Measurements from ENCODE around the gene KDM4B.
A peak's percentile ranks its signal among the peaks of the same experiment; 100 is the strongest.

The KDM4B gene

GRCh38 chr19:5093948-5094718 is 125.2 kb downstream of the KDM4B start:
- DNase-seq, result no peak

DNA sequence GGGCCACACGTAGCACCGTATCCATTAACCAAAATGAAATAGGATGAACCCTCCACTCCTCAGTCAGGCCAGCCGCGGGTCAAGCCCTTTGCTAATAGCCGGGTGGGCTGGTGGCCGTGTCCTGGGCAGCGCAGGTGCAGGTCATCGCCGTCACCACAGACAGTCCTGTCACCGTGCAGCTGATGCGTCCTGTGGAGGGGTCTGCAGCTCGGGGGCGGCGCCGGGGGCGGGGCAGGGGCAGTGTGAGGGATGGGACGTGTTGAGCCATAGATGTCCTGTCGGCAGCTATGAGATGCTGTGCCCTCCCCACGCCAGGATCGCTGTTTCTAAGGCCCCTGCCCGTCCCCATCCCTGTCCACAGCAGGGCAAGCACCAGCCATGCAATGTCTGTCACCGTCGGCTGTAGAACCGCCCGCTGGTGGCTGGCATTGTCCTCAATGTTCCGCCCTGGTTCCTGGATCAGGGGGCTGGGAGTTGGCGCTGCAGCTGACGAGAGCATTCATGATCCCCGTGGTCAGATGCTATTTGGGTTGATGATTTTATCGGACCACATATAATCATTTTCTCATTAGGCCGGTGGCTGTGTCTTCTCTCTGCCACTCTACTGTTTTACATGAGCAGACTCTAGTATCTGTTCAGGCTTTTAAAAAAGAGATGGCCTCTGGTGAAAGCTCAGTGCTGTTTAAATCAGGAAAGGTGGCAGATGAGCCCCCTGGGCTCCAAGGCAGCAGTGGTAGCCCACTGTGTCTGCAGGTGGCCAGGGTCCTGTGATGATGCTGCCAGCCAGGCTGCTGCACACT is 126.1 kb downstream of the KDM4B start:
- no peak for DNase-seq

DNA sequence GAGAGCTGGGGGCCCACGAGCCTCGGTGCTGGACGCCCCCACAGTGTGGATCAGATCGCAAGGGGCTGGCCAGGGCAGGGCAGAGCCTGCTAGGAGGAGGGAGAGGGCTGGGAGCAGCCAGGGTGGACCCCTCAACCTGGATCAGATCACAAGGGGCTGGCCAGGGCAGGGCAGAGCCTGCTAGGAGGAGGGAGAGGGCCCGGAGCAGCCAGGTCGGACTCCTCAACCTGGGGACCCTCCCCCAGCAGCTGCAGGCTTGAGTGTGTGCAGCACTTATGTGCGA is 126.6 kb downstream of the KDM4B start:
- no peak for DNase-seq

DNA sequence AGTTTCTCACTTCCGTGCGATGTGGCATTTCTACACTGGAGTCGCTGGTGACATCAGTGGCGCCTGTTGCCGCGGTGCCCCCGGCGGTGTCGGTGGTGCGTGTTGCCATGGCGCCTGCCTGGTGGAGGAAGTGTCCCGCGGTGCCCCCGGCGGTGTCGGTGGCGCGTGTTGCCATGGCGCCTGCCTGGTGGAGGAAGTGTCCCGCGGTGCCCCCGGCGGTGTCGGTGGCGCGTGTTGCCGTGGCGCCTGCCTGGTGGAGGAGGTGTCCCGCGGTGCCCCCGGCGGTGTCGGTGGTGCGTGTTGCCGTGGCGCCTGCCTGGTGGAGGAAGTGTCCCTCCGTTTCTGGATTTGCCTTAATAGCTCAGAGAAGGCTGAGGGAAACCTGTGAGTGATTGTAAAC is 127.6 kb downstream of the KDM4B start:
- no peak for DNase-seq

DNA sequence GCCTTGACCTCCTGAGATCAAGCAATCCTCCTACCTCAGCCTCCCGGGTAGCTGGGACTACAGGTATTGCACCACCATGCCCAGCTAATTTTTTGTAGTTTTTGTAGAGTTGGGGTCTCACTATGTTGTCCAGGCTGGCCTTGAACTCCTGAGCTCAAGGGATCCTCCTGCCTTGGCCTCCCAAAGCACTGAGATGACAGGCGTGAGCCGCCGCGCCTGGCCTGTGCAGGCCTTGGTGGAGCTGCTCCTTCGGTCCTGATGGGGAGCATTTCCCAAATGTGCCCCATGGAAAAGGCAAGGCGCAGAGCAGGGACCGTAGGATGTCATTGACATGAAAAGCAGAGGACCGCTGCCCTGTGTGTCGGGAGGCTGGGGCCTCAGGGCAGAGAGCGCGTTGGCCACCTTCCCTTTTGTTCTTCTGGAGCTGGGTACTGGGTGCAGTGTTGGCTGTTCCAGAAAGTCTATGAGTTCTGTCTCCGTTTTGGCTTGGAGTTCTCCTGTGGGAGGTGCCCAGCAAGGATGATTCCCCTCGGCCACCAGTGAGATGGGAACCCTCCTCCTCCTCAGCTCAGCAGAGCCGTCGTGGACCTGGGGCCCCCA is 128.5 kb downstream of the KDM4B start:
- DNase-seq, result no peak

DNA sequence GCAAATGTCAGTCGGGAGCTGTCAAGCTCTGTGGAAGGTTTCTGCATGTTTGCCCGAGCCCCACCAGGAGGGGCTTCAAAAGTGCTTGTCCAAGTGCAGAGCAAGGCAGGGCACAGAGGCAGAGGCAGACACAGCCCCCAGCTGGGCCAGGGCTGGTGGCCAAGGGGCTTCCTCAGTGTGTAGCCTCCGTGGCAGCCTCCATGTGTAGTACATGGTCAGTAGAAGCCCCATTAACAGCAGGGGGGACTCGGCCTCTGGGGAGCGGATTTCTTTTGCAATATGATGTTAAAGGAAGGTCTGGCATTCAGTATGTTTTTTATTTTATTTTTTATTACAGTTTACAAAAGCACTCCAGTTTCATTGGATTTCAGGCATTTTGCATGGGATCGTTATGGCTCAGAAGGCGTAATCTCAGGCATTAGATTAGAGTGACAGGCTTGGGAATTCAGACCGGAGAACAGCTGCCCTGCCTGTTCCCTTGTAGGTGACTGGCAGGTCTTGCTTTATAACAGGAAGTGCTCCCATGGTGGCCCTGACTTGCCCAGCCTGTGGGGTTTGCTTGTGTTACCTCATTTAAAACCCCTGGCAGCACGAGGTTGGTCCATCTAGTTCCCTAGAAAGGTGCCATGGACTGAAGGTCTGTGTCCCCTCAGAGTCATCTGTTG is 129.2 kb downstream of the KDM4B start:
- DNase-seq, result no peak

- DNase-seq, result no peak
Observed at GRCh38 chr19:5098646-5099045, 129.7 kb downstream of the KDM4B start.

GRCh38 chr19:5099701-5100221 is 130.8 kb downstream of the KDM4B start:
- peak; percentile 52 for DNase-seq

GRCh38 chr19:5101871-5102270 is 133.0 kb downstream of the KDM4B start:
- no peak for DNase-seq

GRCh38 chr19:5102520-5102919 is 133.6 kb downstream of the KDM4B start:
- no peak for DNase-seq

GRCh38 chr19:5103061-5103701 is 134.3 kb downstream of the KDM4B start:
- no peak for DNase-seq

- no peak for DNase-seq
Observed at GRCh38 chr19:5103812-5104410, 135.0 kb downstream of the KDM4B start.

DNA sequence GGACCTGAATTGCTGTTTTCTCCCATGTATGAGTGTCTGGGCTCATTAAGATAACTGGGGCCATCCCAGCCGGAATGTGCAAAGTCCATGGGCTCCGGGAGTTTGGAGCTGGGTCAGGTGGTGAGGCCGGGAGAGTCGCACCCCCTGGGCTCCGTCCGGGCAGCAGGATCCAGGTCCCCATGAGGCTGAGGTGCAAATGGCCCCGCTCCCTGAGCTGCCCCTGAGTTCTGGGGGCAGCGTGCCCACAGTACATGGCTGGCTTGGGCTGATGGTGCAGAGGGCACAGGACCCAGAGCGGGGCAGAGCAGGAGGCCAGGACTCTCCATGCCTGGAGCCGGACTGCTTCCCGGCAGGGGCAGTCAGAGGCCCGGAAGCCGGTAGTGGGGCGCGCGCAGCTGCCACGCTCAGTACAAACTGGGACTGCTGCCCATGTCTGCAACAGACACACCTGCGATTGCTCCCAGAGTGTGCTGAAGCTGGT is 136.0 kb downstream of the KDM4B start:
- DNase-seq, result no peak

GRCh38 chr19:5106191-5106726 is 137.3 kb downstream of the KDM4B start:
- DNase-seq, result no peak

DNA sequence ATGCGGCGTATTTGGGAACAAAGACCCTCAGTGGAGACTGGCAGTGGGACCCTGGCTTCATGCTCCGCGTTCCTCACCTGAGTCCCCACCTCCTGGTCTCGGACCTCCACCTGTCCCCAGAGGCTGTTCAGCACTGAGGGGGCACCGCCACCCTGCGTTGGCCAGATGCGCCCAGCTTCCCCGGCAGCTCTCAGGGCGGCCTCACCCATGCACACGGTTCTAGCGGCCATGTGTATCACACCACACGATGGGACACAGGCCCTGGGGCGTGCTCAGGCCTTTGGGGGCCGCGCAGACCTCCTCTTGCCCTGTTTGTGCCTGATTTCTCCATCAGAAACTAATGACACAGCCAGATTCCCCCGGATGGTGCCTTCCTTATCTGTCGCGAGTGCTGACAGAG is 138.1 kb downstream of the KDM4B start:
- no peak for DNase-seq

DNA sequence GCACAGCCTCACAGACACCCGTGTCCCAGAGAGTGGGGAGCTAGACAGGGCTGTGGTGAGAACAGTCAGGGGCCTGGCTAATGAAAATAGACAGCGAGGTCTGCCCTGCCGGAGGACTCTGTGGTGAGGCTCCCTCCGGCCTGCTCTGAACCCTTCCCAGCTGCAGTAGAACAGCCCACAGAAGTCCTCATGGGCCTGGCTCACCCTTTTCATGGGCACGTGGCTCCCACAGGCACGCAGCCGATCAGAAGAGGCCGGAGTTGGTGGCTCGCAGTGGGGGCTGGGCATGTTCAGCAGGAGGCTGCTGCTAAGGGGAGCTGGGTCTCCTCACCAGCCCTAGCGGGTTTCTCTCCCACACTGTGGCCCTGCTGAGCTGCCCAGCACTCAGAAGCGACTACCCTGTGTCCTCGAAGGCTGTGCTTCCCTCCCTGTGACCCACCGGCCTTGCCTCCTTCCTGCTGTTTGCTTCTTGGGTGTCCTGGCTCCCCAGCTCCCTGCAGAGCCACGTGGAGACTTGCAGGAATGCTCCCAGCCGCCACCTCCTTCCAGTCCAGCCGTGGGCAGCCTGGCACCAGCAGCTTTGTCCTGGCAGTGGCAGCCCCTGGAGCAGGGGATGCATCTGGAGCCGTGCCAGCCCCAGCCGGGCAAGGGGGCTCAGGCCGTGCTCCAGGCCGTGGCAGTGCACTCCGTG is 138.7 kb downstream of the KDM4B start:
- DNase-seq, result no peak

- no peak for DNase-seq
Observed at GRCh38 chr19:5108123-5108596, 139.2 kb downstream of the KDM4B start.

- no peak for DNase-seq
Observed at GRCh38 chr19:5108866-5109265, 140.0 kb downstream of the KDM4B start.

GRCh38 chr19:5109560-5109959 is 140.6 kb downstream of the KDM4B start:
- DNase-seq, result no peak

DNA sequence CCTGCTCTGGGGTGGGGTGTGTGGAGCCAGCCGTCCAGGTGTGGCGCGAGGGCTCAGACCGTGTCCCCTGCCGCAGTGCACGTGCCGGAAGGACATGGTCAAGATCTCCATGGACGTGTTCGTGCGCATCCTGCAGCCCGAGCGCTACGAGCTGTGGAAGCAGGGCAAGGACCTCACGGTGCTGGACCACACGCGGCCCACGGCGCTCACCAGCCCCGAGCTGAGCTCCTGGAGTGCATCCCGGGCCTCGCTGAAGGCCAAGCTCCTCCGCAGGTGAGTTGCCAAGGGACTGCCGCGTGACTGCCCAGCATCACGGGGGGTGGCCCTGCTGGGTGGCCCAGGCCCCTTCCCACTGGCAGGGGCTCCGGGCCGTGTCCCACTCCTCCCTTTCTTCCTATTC is 141.6 kb downstream of the KDM4B start:
- DNase-seq, result no peak

- no peak for DNase-seq
Observed at GRCh38 chr19:5111051-5111450, 142.1 kb downstream of the KDM4B start.

Data from OCI-M1 (cell line).